CD4-positive, alpha-beta T cell treated with Interferon alpha-2 for 1 hour (primary cell): ENCODE measurements around the gene ABHD8.
"Not testable (repeated sequence)": the region's sequence is repeated elsewhere in the genome, so short reads cannot be mapped to it uniquely, and the experiment has no call there.

Experiments
- DNase-seq, 2 donors: peaks; one replicate each; pipeline ENCODE4 v3.0.0-alpha.2; 2020 to 2022

The ABHD8 gene

GRCh38 chr19:17319473-17320238, 16.4 kb upstream of the ABHD8 start:
- no peak for DNase-seq

- no peak for DNase-seq
Measured at GRCh38 chr19:17318966-17319365, 15.7 kb upstream of the ABHD8 start.

DNA sequence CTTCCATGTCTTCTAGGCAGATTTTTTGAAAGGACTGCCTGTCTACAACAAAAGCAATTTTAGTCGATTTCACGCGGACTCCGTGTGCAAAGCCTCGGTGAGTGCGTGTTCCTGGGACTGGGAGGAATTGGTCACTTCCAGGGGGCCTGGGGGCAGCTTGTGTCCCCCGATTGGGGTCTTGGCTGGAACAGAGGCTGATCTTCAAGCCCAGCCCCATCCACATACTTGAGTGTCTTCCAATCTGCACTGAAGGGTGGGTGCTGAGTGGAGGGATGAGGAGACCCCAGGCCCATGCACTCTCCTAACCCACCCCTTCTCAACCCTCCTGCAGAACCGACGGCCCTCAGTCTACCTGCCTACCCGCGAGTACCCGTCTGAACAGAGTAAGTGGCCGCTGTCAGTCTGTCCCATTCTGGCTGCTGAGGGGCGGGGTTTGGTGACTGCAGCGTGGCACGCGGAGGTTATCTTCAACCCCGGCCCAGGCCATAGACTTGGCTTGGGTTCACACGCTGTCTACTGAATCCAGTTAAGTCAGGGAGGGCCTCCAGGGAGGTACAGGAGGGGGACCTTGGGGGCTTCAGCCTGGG, 10.9 kb upstream of the ABHD8 start:
- DNase-seq = no peak

GRCh38 chr19:17312189-17313113, 9.2 kb upstream of the ABHD8 start:
- DNase-seq = no peak

DNA sequence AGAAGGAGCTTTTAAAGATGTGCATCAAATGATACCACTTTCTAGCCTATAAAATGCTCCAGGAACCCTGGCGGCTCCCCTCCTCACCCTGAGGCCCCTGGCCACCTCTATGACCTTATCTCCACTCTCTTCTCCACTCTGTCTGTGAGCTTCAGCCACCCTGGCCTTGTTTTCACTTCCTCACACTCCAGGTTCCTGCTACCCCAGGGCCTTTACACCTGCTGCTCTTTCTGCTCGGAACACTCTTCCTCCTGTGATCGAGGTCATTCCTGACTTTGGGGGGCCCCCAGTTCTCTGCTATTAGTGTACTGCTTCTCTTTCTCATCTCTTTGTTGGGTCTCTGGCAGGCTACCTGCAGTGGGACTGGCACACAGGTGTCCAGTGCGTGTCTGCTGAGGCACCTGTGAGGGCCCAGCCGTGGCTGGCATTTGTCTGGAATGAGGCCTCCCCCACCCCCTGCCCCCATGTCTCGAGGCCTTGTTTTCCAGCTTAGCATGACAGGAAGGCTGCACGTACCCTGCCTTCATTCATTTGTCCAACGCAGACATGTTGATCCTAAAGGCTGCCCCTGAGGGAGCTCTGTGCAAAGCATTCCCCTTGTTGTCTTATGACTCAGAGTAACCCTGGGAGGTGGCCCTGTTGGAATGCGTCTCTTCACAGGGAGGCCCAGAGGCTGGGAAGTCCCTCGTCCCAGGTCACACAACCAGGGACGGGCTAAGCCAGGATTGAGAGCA, 8.4 kb upstream of the ABHD8 start:
- no peak for DNase-seq

- no peak for DNase-seq
Measured at GRCh38 chr19:17309965-17310461, 6.8 kb upstream of the ABHD8 start.

DNA sequence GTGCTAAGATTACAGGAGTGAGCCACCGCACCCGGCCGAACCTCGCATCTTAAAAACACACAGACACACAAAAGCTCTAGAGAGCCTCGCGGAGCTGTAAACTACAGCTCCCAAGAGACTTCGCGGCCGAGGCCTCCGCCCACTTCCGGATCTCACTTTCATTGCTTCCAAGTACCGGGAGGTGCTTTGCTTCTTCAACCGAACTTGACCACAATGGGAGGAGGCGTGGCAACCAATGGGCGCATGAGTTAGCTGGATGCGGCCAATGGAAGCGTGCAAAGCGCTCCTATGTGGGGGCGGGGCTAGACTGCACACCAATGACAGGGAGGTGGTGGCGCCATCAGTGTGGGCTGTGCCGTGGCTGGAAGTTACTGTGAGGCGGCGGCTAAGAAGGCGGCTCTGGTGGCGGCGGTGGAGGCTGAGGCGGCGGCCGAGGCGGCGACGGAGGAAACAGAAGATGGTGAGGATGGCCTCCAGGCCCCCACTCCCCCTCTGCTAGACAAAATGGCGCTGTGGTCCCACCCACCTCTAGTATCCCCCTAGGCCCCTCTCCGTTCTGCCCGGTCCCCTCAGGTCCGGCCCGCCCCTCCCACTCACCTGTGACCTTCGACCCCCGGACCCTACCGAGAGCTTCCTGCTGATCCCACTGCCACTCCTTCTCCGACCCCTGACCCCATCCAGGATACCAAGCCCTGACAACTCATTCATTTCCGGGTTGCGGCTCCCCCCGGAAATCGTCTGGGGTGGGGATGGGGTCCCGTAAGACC, 6.2 kb upstream of the ABHD8 start, which contains the start of gene DDA1:
Gene DDA1 (plus strand): TSS at position 366 of the 767 bp plus-strand sequence. CDS start 92 bp downstream, at position 458.
- DNase-seq = peak; percentile 100

DNA sequence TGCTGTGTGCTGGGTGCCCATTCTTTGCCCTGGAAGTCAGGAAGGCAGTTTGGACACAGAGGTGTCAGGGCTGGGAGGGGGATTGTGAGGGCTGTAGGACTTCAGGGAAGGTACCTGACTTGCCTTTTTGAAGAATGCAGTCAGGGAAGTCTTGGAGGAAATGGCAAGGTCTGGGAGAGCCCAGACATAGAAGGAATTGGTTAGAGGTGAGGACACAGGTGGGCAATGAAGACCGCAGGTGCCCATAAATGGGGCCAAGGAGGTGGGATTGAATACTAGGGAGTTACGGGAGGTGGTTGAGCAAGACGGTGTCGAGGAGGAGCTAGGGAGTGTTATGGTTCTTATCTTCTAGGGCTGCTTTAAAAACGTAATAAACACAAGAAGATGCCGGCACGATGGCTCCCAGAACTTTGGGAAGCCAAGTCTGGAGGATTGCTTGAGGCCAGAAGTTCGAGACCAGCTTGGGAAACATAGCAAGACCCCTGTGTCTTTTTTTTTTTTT, 4.7 kb upstream of the ABHD8 start:
- no peak for DNase-seq

DNA sequence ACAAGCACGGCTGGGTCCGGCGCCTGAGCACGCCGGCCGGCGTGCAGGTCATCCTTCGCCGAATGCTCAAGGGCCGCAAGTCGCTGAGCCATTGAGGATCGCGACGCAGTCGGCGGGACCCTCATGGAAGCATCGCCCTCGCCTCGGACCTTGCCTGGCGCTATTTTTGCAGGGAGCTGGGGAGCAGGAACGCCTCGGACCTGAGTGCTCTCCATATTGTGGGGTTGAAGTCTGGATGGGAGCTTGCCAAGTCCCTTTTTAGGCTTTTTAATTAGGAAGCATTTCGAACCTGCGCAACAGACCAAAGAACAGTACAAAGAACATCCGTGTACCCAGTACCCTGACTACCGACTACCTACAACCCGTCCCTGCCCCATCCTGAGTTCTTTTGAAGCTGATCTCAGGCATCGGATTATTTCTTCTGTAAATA, 3.1 kb upstream of the ABHD8 start:
- DNase-seq = no peak

DNA sequence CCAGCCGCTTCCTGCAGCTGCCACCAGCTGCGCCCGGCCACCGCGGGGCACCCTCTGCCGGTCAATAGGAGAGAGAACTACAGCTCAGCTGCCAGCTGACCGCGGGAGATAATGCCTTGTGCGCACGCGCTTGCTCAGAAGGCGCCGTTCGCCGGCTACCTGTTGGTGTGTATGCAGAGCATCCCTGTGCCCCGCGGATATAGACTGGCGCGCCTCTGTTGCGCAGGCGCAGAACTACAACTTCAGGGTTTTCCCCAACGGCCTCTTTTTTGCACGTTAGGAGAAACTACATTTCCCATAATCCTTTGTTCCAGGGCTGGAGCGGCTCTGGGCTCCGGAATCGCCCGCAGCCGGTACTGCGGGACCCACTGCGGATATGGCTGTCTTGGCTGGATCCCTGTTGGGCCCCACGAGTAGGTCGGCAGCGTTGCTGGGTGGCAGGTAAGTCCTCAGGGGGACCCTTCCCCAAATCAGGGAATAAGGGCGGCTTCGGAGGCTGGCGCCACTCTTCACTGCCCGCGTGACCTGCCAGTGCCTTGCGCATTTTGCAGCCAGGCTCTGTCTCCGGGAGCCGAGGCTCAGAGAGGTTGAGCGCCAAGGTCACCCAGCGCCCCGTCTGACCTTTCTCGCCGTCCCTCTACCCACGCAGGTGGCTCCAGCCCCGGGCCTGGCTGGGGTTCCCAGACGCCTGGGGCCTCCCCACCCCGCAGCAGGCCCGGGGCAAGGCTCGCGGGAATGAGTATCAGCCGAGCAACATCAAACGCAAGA, 2.5 kb upstream of the ABHD8 start, which contains the start of gene MRPL34:
Gene MRPL34 (plus strand): TSS at position 356 of the 768 bp plus-strand sequence. CDS start 21 bp downstream, at position 377.
- peak; percentile 99 for DNase-seq

- no peak for DNase-seq
Measured at GRCh38 chr19:17305216-17305516, 1.9 kb upstream of the ABHD8 start.

GRCh38 chr19:17304386-17305215, 1.4 kb upstream of the ABHD8 start:
- DNase-seq = no peak

GRCh38 chr19:17303940-17304267, 679 bp upstream of the ABHD8 start:
- no peak for DNase-seq

DNA sequence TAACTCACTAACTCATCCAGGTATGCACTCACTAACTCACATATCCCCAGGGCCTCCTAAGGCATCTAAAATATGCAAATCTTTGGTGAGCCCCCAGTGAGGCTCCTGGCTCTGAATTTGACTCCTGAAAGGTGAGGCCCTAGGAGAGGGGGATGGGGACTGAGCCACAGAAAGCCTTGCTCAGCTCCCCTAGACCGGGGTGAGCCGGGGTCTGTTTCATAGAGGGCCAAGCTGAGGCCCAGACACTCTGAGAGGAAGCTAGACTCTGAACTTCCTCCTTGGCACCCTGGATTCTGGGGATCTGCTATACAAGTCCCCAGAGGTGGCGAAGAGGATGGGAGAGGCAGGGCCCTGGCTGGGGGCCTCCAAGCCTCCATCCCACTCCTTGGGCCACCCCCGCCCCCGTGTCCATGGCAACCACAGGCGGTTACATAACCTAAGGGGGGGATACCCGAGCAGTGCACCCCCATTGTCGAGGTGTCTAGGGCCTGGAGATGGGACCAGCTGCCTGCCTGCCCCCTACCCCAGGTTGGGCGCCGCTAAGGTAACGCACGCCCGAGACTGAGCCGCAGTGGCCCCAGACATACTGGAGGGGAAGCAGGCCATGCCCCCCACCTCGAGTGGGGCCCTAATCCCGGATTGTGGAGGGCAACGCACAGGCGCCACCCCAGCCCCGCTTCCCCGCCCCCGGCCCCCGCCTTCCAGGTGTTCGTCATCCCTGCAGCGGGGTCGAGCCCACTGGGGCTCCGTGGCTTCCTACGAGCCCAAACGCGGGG, 646 bp downstream of the ABHD8 start:
- peak; percentile 28 to 32 for DNase-seq

- DNase-seq = no peak
Measured at GRCh38 chr19:17300992-17301619, 2.1 kb downstream of the ABHD8 start.

GRCh38 chr19:17296976-17297375, 6.2 kb downstream of the ABHD8 start:
- no peak for DNase-seq

GRCh38 chr19:17296273-17296672, 7.0 kb downstream of the ABHD8 start:
- no peak for DNase-seq

- DNase-seq = not testable (repeated sequence)
Measured at GRCh38 chr19:17295551-17295950, 7.7 kb downstream of the ABHD8 start.
